H9 (cell line): Measurements from ENCODE around the gene CCKAR. TPM values are rescaled to one million over a fixed set of nuclear protein-coding genes. Genes with fewer than 3 reads are reported as not detected.

Experiments used
- DNase-seq: peaks from one replicate; pipeline ENCODE4 v3.0.0-alpha.2; 2017
- H2AFZ ChIP-seq: one replicate; pipeline ENCODE4 v1.6.1; 2013; ENCODE audit warnings: mild to moderate bottlenecking, low read length, control low read depth, moderate library complexity
- H2AK5ac ChIP-seq: 2 replicates; pipeline ENCODE4 v1.6.1; 2013; ENCODE audit warnings: low read length, control low read depth, mixed read lengths; ENCODE audit not compliant: insufficient read length
- H2BK120ac ChIP-seq: one replicate; pipeline ENCODE4 v1.6.1; 2013; ENCODE audit warnings: low read depth, mild to moderate bottlenecking, low read length, control low read depth, inconsistent platforms; ENCODE audit not compliant: poor library complexity, severe bottlenecking
- H2BK12ac ChIP-seq: 2 replicates; pipeline ENCODE4 v1.6.1; 2013; ENCODE audit warnings: low read length, control low read depth, mixed read lengths, low read depth; ENCODE audit not compliant: insufficient read length
- H2BK15ac ChIP-seq: 2 replicates; pipeline ENCODE4 v1.6.1; 2013; ENCODE audit warnings: low read depth, low read length, control low read depth
- H2BK20ac ChIP-seq: one replicate; pipeline ENCODE4 v1.6.1; 2013; ENCODE audit warnings: low read depth, mild to moderate bottlenecking, low read length, control low read depth, inconsistent platforms; ENCODE audit not compliant: poor library complexity, severe bottlenecking
- H2BK5ac ChIP-seq: 2 replicates; pipeline ENCODE4 v1.6.1; 2013; ENCODE audit warnings: low read length, control low read depth, mixed read lengths; ENCODE audit not compliant: insufficient read length
- H3K14ac ChIP-seq: 2 replicates; pipeline ENCODE4 v1.6.1; 2013; ENCODE audit warnings: low read length, control low read depth; ENCODE audit not compliant: insufficient read depth
- H3K18ac ChIP-seq: 2 replicates; pipeline ENCODE4 v1.6.1; 2013; ENCODE audit warnings: low read depth, mild to moderate bottlenecking, mixed read lengths, low read length, control low read depth; ENCODE audit not compliant: insufficient read length
- H3K23ac ChIP-seq: 2 replicates; pipeline ENCODE4 v1.6.1; 2013; ENCODE audit warnings: low read length, control low read depth, mixed read lengths, low read depth; ENCODE audit not compliant: insufficient read length
- H3K23me2 ChIP-seq: 2 replicates; pipeline ENCODE4 v1.6.1; 2013; ENCODE audit warnings: low read depth, mild to moderate bottlenecking, mixed read lengths, low read length, control low read depth; ENCODE audit not compliant: insufficient read length, poor library complexity, severe bottlenecking
- H3K27ac ChIP-seq: 2 replicates; pipeline ENCODE4 v1.5.1; 2013; ENCODE audit warnings: low read length, control low read depth, mixed read lengths, low read depth; ENCODE audit not compliant: insufficient read length
- H3K27me3 ChIP-seq: 2 replicates; pipeline ENCODE4 v1.6.1; 2013; ENCODE audit warnings: low read length, control low read depth, inconsistent platforms; ENCODE audit not compliant: insufficient read depth
- H3K4ac ChIP-seq: 2 replicates; pipeline ENCODE4 v1.6.1; 2013; ENCODE audit warnings: low read depth, mild to moderate bottlenecking, control low read depth, inconsistent platforms, low read length, moderate library complexity
- H3K4me1 ChIP-seq: 2 replicates; pipeline ENCODE4 v1.6.1; 2013; ENCODE audit warnings: low read length, control low read depth, inconsistent platforms; ENCODE audit not compliant: insufficient read depth
- H3K4me2 ChIP-seq: 2 replicates; pipeline ENCODE4 v1.6.1; 2013; ENCODE audit warnings: low read length, control low read depth, mixed read lengths; ENCODE audit not compliant: insufficient read length, insufficient read depth
- H3K56ac ChIP-seq: 2 replicates; pipeline ENCODE4 v1.6.1; 2013; ENCODE audit warnings: low read depth, mild to moderate bottlenecking, mixed read lengths, low read length, control low read depth; ENCODE audit not compliant: insufficient read length
- H3K79me1 ChIP-seq: 2 replicates; pipeline ENCODE4 v1.6.1; 2013; ENCODE audit warnings: low read depth, mild to moderate bottlenecking, moderate library complexity, low read length, control low read depth, inconsistent platforms; ENCODE audit not compliant: insufficient read depth, poor library complexity, severe bottlenecking
- H3K79me2 ChIP-seq: 2 replicates; pipeline ENCODE4 v1.6.1; 2013; ENCODE audit warnings: low read length, control low read depth, inconsistent platforms; ENCODE audit not compliant: insufficient read depth
- H3K9ac ChIP-seq: 2 replicates; pipeline ENCODE4 v1.6.1; 2013; ENCODE audit warnings: low read length, control low read depth, mixed read lengths; ENCODE audit not compliant: insufficient read length; ENCODE audit errors: extremely low read depth
- H3K9me3 ChIP-seq: one replicate; pipeline ENCODE4 v1.6.1; 2013; ENCODE audit warnings: low read depth, low read length, inconsistent platforms; ENCODE audit not compliant: control insufficient read depth
- H3T11ph ChIP-seq: one replicate; pipeline ENCODE4 v1.6.1; 2013; ENCODE audit warnings: mild to moderate bottlenecking, low read length, control low read depth, inconsistent platforms
- H4K20me1 ChIP-seq: one replicate; pipeline ENCODE4 v1.6.1; 2013; ENCODE audit not compliant: control insufficient read depth, insufficient read length, insufficient read depth
- H4K5ac ChIP-seq: 2 replicates; pipeline ENCODE4 v1.6.1; 2013; ENCODE audit warnings: low read depth, mild to moderate bottlenecking, mixed read lengths, low read length, control low read depth; ENCODE audit not compliant: insufficient read length
- H4K8ac ChIP-seq: replicated peaks from 2 replicates; pipeline ENCODE4 v1.6.1; 2013; ENCODE audit warnings: low read length, control low read depth, mixed read lengths, low read depth; ENCODE audit not compliant: insufficient read length
- H4K91ac ChIP-seq: 2 replicates; pipeline ENCODE4 v1.6.1; 2013; ENCODE audit warnings: low read depth, mild to moderate bottlenecking, moderate library complexity, mixed read lengths, low read length, control low read depth; ENCODE audit not compliant: insufficient read length
- H3K27ac Mint-ChIP-seq, 3 experiments: 2 replicates in 2 of 3; 3 replicates in 1 of 3; pipeline ENCODE4 v1.8.0; 2020 to 2021; ENCODE audit warnings: mixed read lengths in 3 of 3, mild to moderate bottlenecking in 1 of 3, moderate library complexity in 1 of 3
- H3K27me3 Mint-ChIP-seq: 2 replicates; pipeline ENCODE4 v1.8.0; 2021; ENCODE audit warnings: low read depth, mild to moderate bottlenecking, moderate library complexity, mixed read lengths
- H3K36me3 Mint-ChIP-seq, 3 experiments: 2 replicates in 2 of 3; 3 replicates in 1 of 3; pipeline ENCODE4 v1.8.0; 2020 to 2021; ENCODE audit warnings: low read depth in 3 of 3, mixed read lengths in 3 of 3; ENCODE audit not compliant: insufficient read depth in 1 of 3
- H3K4me1 Mint-ChIP-seq, 2 experiments: 2 replicates each; pipeline ENCODE4 v1.8.0; 2020; ENCODE audit warnings: mixed read lengths in 2 of 2
- H3K4me3 Mint-ChIP-seq, 2 experiments: 2 replicates in 1 of 2; 3 replicates in 1 of 2; pipeline ENCODE4 v1.8.0; 2020 to 2021; ENCODE audit warnings: mild to moderate bottlenecking in 2 of 2, mixed read lengths in 2 of 2, moderate library complexity in 1 of 2
- H3K9me3 Mint-ChIP-seq, 2 experiments: 2 replicates in 1 of 2; 3 replicates in 1 of 2; pipeline ENCODE4 v1.8.0; 2020; ENCODE audit warnings: mild to moderate bottlenecking in 2 of 2, mixed read lengths in 2 of 2, moderate library complexity in 1 of 2
- CTCF ChIP-seq: fragments of 200-600 bp; sonication (generic); conservative IDR thresholded peaks from 3 replicates; pipeline ENCODE4 v1.8.0; 2021; ENCODE audit warnings: antibody characterized with exemption, mild to moderate bottlenecking
- WGBS: extraction: QIAGEN DNeasy Blood & Tissue Kit; methylation state at CpG from one replicate; pipeline ENCODE4 v1.1.7; 2013; ENCODE audit warnings: missing lambda C conversion rate, low lambda C conversion rate, mixed read lengths; ENCODE audit not compliant: insufficient read length; ENCODE audit errors: extremely low coverage; 5-methylcytosine and 5-hydroxymethylcytosine counted together
- total RNA-seq: library from RNA; stranded (reverse); gene quantifications from 2 replicates; pipeline ENCODE4 v1.2.1, GENCODE V29; 2021

Gene CCKAR
- total RNA-seq, 1 experiment from 2014 or later = not detected

DNA sequence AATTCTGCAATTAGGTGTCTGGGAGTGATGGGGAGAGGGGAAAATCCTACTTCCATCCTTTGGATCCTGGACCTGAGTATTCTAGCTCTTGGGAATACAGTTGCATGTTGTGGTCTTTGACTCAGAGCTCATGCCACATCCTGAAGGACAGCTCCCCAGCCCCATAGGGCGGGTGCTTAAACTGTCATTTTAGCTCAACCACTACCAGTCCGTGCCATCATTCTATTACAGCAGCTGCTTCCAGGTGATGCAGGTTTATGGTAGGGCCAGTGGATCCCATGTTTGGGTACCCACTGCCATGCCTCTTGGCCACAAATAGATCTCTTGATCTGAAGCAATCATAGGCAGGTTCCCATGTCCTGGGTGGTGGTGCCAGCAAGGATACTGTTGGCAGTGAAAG lies 34.7 kb downstream of the CCKAR start:
- Histone ChIP-seq H3K18ac (no peak overlapping the region), H2AK5ac (no peak overlapping the region)
- no CpG with 5 or more reads among the region's 2 CpGs for WGBS

More for the DNA sequence above, 34.7 kb downstream of the CCKAR start:
- Histone ChIP-seq H3K27me3 (no peaks in the 10 kb centered on the region), H3K14ac (no peak overlapping the region), H4K5ac (no peak overlapping the region), H3K4ac (no peak overlapping the region), H3T11ph (no peak overlapping the region), H2BK12ac (no peak overlapping the region), H3K9me3 (no peaks in the 10 kb centered on the region), H3K27ac (no peak overlapping the region), H2BK5ac (no peak overlapping the region), H3K79me1 (no peaks in the 10 kb centered on the region), H2AFZ (no peak overlapping the region), H4K91ac (no peak overlapping the region), H3K9ac (no peak overlapping the region), H3K79me2 (no peaks in the 10 kb centered on the region), H3K23me2 (no peaks in the 10 kb centered on the region), H2BK120ac (no peak overlapping the region), H4K20me1 (no peaks in the 10 kb centered on the region), H2BK15ac (no peak overlapping the region), H3K23ac (no peak overlapping the region), H2BK20ac (no peak overlapping the region), H3K4me1 (no peaks in the 10 kb centered on the region), H3K4me2 (no peak overlapping the region), H4K8ac (no peak overlapping the region), H3K56ac (no peak overlapping the region)
- Mint-ChIP-seq H3K27ac (no peak overlapping the region), H3K36me3 (peaks cover 0 to 6% (median 1%) of the 10 kb centered on the region in 3 experiments; a peak in 2 of 7 replicates), H3K4me1 (peaks cover 16 to 20% of the 10 kb centered on the region in 2 experiments), H3K4me3 (no peak overlapping the region), H3K9me3 (peaks cover 3 to 8% of the 10 kb centered on the region in 2 experiments), H3K27me3 (peaks cover 1% of the 10 kb centered on the region; the same call in 1 of the 2 replicates)
- no peak for DNase-seq
- no peak for TF ChIP-seq CTCF
